RWPE2 (cell line): Measurements from ENCODE around the gene PLPP3.

Source experiments
- ATAC-seq: fragments of 200-7000 bp; cut with Tn5 transposase; 3 replicates; pipeline ENCODE4 v1.9.1; 2021; ENCODE audit warnings: low read depth
- DNase-seq: peaks from one replicate; pipeline ENCODE4 v3.0.0-alpha.2; 2020; ENCODE audit warnings: low spot score
- H3K27ac ChIP-seq: fragments of 450-650 bp; 2 replicates; pipeline ENCODE4 v1.5.1; 2017; ENCODE audit warnings: mild to moderate bottlenecking; ENCODE audit not compliant: poor library complexity, severe bottlenecking
- H3K27me3 ChIP-seq: fragments of 250-450 bp; sonication (Bioruptor Pico); 2 replicates; pipeline ENCODE4 v1.5.1; 2021; ENCODE audit warnings: mild to moderate bottlenecking, moderate library complexity; ENCODE audit not compliant: insufficient read depth, poor library complexity, severe bottlenecking
- H3K36me3 ChIP-seq: fragments of 250-450 bp; sonication (Bioruptor Pico); 2 replicates; pipeline ENCODE4 v1.5.1; 2020; ENCODE audit warnings: low read depth, mild to moderate bottlenecking, moderate library complexity
- H3K4me1 ChIP-seq: fragments of 250-450 bp; sonication (Bioruptor Pico); 2 replicates; pipeline ENCODE4 v1.5.1; 2021; ENCODE audit warnings: mild to moderate bottlenecking, moderate library complexity; ENCODE audit not compliant: insufficient read depth, poor library complexity, severe bottlenecking
- H3K4me3 ChIP-seq: fragments of 250-450 bp; sonication (Bioruptor Pico); 2 replicates; pipeline ENCODE4 v1.5.1; 2021; ENCODE audit warnings: mild to moderate bottlenecking, moderate library complexity; ENCODE audit not compliant: severe bottlenecking
- H3K9me3 ChIP-seq: fragments of 250-450 bp; sonication (Bioruptor Pico); 2 replicates; pipeline ENCODE4 v1.5.1; 2021; ENCODE audit warnings: mild to moderate bottlenecking, moderate library complexity; ENCODE audit not compliant: severe bottlenecking
- CTCF ChIP-seq: fragments of 450-650 bp; IDR thresholded peaks from one replicate; pipeline ENCODE4 v1.5.1; 2017; ENCODE audit warnings: mild to moderate bottlenecking, moderate library complexity; ENCODE audit not compliant: poor library complexity, severe bottlenecking

Gene PLPP3

GRCh38 chr1:56447823-56448222, 131.5 kb downstream of the PLPP3 start:
- no peak overlapping the region for H3K27ac ChIP-seq
- DNase-seq (no peak), ATAC-seq (no peak)
- no peaks in the 10 kb centered on the region for H3K27me3 ChIP-seq
- no peak for TF ChIP-seq CTCF
- H3K4me1 ChIP-seq, result no peaks in the 10 kb centered on the region
- no peaks in the 10 kb centered on the region for H3K9me3 ChIP-seq
- no peak overlapping the region for H3K4me3 ChIP-seq
- H3K36me3 ChIP-seq, result no peaks in the 10 kb centered on the region

DNA sequence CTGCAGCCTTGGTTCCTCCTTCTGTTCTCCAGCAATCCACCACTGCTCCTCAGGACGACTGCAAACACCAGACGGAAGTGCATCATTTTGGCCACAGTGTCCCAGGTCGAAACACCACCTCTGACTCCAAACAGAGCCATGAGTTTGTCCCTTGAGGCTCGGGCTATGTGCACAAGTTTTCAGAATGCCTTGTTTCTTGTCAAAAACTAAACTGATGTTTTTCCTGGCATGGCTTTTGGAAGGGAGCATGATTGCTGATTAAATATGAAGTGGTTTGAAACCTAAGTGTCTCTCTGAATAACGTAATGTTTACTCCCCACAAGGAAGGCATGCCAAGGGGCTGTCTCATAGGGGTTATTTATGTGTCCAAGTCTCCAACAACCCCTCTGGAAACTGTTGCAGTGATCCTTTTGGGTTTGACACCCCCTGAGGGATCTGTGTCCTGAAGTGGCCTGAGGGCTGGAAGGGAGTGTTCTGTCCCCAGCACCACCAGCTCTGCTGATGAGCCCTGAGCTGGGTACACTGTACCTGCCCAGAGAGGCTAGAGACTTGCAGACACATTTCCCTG, 132.7 kb downstream of the PLPP3 start:
- H3K9me3 ChIP-seq, result no peaks in the 10 kb centered on the region
- DNase-seq (no peak), ATAC-seq (no peak)
- H3K27ac ChIP-seq, result no peak overlapping the region
- H3K4me3 ChIP-seq, result no peak overlapping the region
- no peaks in the 10 kb centered on the region for H3K27me3 ChIP-seq
- no peaks in the 10 kb centered on the region for H3K4me1 ChIP-seq
- H3K36me3 ChIP-seq, result no peaks in the 10 kb centered on the region
- no peak for TF ChIP-seq CTCF

GRCh38 chr1:56444960-56445646, 134.3 kb downstream of the PLPP3 start:
- Histone ChIP-seq H3K27ac (no peak overlapping the region), H3K4me3 (no peak overlapping the region), H3K4me1 (no peaks in the 10 kb centered on the region), H3K27me3 (no peaks in the 10 kb centered on the region), H3K9me3 (no peaks in the 10 kb centered on the region), H3K36me3 (no peaks in the 10 kb centered on the region)
- ATAC-seq (no peak), DNase-seq (no peak)
- TF ChIP-seq CTCF, result no peak
